Endothelial cell (in vitro differentiated cells): ENCODE data around the gene CXCR4. TPM values are rescaled to one million over a fixed set of nuclear protein-coding genes. Genes with fewer than 3 reads are reported as not detected.
"Not testable (repeated sequence)": the region's sequence is repeated elsewhere in the genome, so short reads cannot be mapped to it uniquely, and the experiment has no call there.

Experiments
- DNase-seq: peaks from one replicate; pipeline ENCODE4 v3.0.0; 2021; ENCODE audit warnings: low spot score
- H3K27ac Mint-ChIP-seq: one replicate; pipeline ENCODE4 v1.8.0; 2021; ENCODE audit warnings: mixed read lengths, inconsistent platforms; ENCODE audit not compliant: unreplicated experiment
- H3K27me3 Mint-ChIP-seq: one replicate; pipeline ENCODE4 v1.8.0; 2021; ENCODE audit warnings: mild to moderate bottlenecking, moderate library complexity, mixed read lengths, inconsistent platforms; ENCODE audit not compliant: unreplicated experiment
- H3K36me3 Mint-ChIP-seq: one replicate; pipeline ENCODE4 v1.8.0; 2021; ENCODE audit warnings: mild to moderate bottlenecking, low read depth, mixed read lengths, inconsistent platforms; ENCODE audit not compliant: unreplicated experiment
- H3K4me1 Mint-ChIP-seq: one replicate; pipeline ENCODE4 v1.8.0; 2021; ENCODE audit warnings: mild to moderate bottlenecking, mixed read lengths, inconsistent platforms; ENCODE audit not compliant: unreplicated experiment
- H3K4me3 Mint-ChIP-seq: one replicate; pipeline ENCODE4 v1.8.0; 2021; ENCODE audit warnings: mild to moderate bottlenecking, mixed read lengths, inconsistent platforms; ENCODE audit not compliant: unreplicated experiment
- H3K9me3 Mint-ChIP-seq: one replicate; pipeline ENCODE4 v1.8.0; 2021; ENCODE audit warnings: mixed read lengths, inconsistent platforms; ENCODE audit not compliant: unreplicated experiment
- CTCF ChIP-seq: fragments of 200-600 bp; sonication (generic); IDR thresholded peaks from one replicate; pipeline ENCODE4 v1.5.0; 2021; ENCODE audit warnings: antibody characterized with exemption; ENCODE audit not compliant: unreplicated experiment
- total RNA-seq: library from RNA; stranded (reverse); fragmentation: NEBNext Ultra II Directional; extraction: Animal tissue kit (Norgen Biotek cat#: 25700); gene quantifications from one replicate; pipeline ENCODE4 v1.2.1, GENCODE V29; 2021; ENCODE audit not compliant: unreplicated experiment

Gene CXCR4
- total RNA-seq, 1 donor from 2014 or later: 255 TPM

DNA sequence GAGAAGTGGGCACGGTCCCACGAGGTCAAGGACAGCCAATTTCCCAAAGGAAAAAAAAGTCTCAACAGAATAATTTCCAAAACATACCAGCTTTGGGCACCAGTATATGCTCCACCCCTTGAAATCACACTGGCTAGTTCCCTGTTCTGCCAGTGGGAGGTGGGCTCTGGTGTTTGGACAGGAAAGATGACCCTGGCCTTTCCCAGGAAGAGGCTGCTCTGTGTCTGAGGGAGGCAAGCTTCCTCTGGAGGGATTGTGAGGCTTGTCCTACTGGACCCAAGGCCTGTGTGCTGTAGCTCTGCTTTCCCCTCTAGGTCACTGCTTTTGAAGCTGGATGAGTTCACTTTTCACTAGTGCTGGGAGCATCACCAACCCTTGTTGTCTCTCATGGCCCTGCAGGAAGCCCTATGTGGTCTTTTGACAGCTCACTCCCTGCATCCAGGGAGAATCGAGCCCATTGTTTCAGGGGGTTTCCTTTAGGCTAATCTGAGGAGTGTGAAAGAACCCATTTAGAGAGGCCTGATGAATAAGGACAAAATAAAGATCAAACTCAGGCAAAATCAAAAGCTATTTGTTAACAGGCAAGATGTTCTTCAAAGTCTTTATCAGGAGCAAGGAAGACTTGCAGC lies 36.3 kb downstream of the CXCR4 start:
- Mint-ChIP-seq H3K4me3 (no peak overlapping the region), H3K27ac (no peak overlapping the region), H3K4me1 (peaks cover 8% of the 10 kb centered on the region), H3K9me3 (peaks cover 5% of the 10 kb centered on the region), H3K36me3 (peaks cover 7% of the 10 kb centered on the region), H3K27me3 (peaks cover 4% of the 10 kb centered on the region)
- TF ChIP-seq CTCF: no peak
- no peak for DNase-seq

DNA sequence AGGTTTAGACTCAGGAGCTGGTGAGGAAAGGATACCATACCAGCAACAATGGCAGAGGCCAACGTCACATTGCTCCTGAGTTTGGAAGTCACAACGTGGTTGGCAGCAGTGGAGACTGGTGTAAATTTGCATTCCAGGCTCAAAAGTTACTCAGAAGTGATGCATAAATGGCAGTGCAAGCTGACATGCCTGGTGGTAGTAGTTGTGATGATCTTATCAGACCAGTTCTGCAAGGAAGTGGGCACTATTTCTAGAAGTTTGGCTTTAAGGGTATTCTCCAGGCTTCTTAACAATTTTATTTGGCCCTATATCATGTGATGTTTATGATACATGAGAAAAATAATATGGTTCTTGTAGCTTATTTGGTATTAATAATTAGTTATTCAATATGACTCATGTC lies 37.8 kb downstream of the CXCR4 start:
- Mint-ChIP-seq H3K27me3 (peaks cover 4% of the 10 kb centered on the region), H3K4me3 (no peak overlapping the region), H3K9me3 (peaks cover 5% of the 10 kb centered on the region), H3K27ac (no peak overlapping the region), H3K4me1 (peaks cover 11% of the 10 kb centered on the region), H3K36me3 (peaks cover 7% of the 10 kb centered on the region)
- TF ChIP-seq CTCF: no peak
- no peak for DNase-seq

GRCh38 chr2:136077107-136077506 lies 40.8 kb downstream of the CXCR4 start:
- no peak overlapping the region for H3K4me3 Mint-ChIP-seq
- TF ChIP-seq CTCF: no peak
- H3K9me3 Mint-ChIP-seq: peaks cover 5% of the 10 kb centered on the region
- H3K36me3 Mint-ChIP-seq: peaks cover 7% of the 10 kb centered on the region
- H3K27ac Mint-ChIP-seq: no peak overlapping the region
- peaks cover 13% of the 10 kb centered on the region for H3K4me1 Mint-ChIP-seq
- H3K27me3 Mint-ChIP-seq: peaks cover 2% of the 10 kb centered on the region
- DNase-seq: no peak

GRCh38 chr2:136075476-136075875 lies 42.5 kb downstream of the CXCR4 start:
- Mint-ChIP-seq H3K4me3 (no peak overlapping the region), H3K36me3 (peaks cover 14% of the 10 kb centered on the region), H3K27ac (no peak overlapping the region), H3K27me3 (peaks cover 2% of the 10 kb centered on the region), H3K9me3 (peaks cover 8% of the 10 kb centered on the region), H3K4me1 (peaks cover 8% of the 10 kb centered on the region)
- no peak for TF ChIP-seq CTCF
- no peak for DNase-seq

DNA sequence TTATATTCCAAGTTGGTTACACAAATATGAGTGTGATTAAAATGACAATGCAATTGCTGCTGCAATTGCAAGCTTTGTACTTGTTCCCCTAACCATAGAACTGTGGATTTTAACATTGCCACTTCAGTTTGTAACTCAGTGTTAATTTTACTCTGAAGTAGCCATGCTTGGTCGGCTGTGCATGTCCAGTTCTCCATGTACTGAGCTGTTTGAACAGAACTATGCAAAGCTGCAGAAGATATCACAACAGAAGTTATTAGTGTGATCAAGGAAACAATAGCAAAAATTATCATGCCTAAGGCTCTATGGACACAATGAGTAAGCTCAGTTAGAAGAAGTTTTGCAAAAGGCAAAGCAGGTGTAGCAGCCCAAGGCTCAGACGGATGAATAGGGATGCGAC lies 45.3 kb downstream of the CXCR4 start:
- H3K27ac Mint-ChIP-seq: no peak overlapping the region
- H3K27me3 Mint-ChIP-seq: no peaks in the 10 kb centered on the region
- peaks cover 22% of the 10 kb centered on the region for H3K4me1 Mint-ChIP-seq
- no peak for TF ChIP-seq CTCF
- H3K36me3 Mint-ChIP-seq: peaks cover 7% of the 10 kb centered on the region
- peaks cover 4% of the 10 kb centered on the region for H3K9me3 Mint-ChIP-seq
- no peak overlapping the region for H3K4me3 Mint-ChIP-seq
- no peak for DNase-seq

DNA sequence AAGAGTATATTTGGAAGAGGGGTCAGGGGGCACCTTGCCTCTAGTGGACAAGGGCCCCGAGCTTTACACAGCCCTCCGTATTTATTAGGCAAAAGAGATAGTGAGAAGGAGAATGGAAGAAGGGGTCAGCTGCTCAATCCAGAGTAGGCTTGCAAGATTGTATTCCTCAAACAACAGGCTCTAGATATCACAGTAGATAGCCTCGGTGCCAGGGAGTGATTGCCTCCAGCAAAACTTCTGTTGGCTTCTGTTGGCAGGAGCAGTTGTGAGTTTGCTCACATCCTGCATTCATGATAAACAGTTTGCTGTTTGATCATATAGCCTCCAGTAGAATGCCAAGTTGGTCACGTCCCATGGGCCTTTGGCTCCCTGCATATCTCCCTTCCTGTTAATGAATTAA lies 46.1 kb downstream of the CXCR4 start:
- not testable (repeated sequence) for H3K9me3 Mint-ChIP-seq, H3K4me3 Mint-ChIP-seq, DNase-seq, H3K27ac Mint-ChIP-seq, H3K36me3 Mint-ChIP-seq, H3K27me3 Mint-ChIP-seq
- H3K4me1 Mint-ChIP-seq: peaks cover 30% of the 10 kb centered on the region
